ENCODE data around the gene CPLX4. TPM values are rescaled to one million over a fixed set of nuclear protein-coding genes. Genes with fewer than 3 reads are reported as not detected.
A peak's percentile ranks its signal among the peaks of the same experiment; 100 is the strongest.

Gene CPLX4
- total RNA-seq, 2 donors from 2014 or later, result not detected

- DNase-seq (no peak), ATAC-seq (no peak)
- Histone ChIP-seq H3K4me1 (peaks cover 13% of the 10 kb centered on the region), H3K27me3 (peaks cover 0 to 7% of the 10 kb centered on the region in 2 donors), H3K9me3 (no peaks in the 10 kb centered on the region), H3K36me3 (replicated peaks in 1 of 2; ENCODE audit: insufficient read depth in 1 of 2, low read depth in 2 of 2) (no peaks in the 10 kb centered on the region), H3K4me3 (no peak overlapping the region), H3K27ac (no peak overlapping the region)
- TF ChIP-seq POLR2A (IDR thresholded peaks at IDR 0.05) (no peak), CTCF (IDR thresholded peaks at IDR 0.05) (no peak)
- intact Hi-C loops (cut with DNase I), result loop anchor here (5.0 kb wide), 1 partner anchor 93 kb away; no protein-coding TSS in a partner anchor
- WGBS, 2 donors, result 2% methylated on average over 5 of the region's 5 CpGs
Observed at GRCh38 chr18:59308938-59309260, 9.6 kb downstream of the CPLX4 start.

- Histone ChIP-seq H3K4me1 (peaks cover 13% of the 10 kb centered on the region), H3K27me3 (peaks cover 0 to 7% of the 10 kb centered on the region in 2 donors), H3K9me3 (no peaks in the 10 kb centered on the region), H3K27ac (no peak overlapping the region), H3K4me3 (no peak overlapping the region), H3K36me3 (replicated peaks in 1 of 2; ENCODE audit: insufficient read depth in 1 of 2, low read depth in 2 of 2) (no peaks in the 10 kb centered on the region)
- intact Hi-C loops (cut with DNase I), result loop anchor here (5.0 kb wide), 1 partner anchor 94 kb away; no protein-coding TSS in a partner anchor
- TF ChIP-seq CTCF (IDR thresholded peaks at IDR 0.05), result peak; percentile 75 to 90 (median 83)
- no peak for TF ChIP-seq POLR2A (IDR thresholded peaks at IDR 0.05)
- WGBS, 2 donors, result 2 to 3% methylated on average over 34 to 46 of the region's 46 CpGs
- peak; percentile 97 for ATAC-seq
- DNase-seq, result peak; percentile 73 to 84 (median 75)
Observed at GRCh38 chr18:59308248-59308937, 10.1 kb downstream of the CPLX4 start.

GRCh38 chr18:59306640-59307039 lies 11.8 kb downstream of the CPLX4 start:
- Histone ChIP-seq H3K27me3 (peaks cover 0 to 7% of the 10 kb centered on the region in 2 donors), H3K4me3 (no peak overlapping the region)
- intact Hi-C loops (cut with DNase I), result loop anchor here (5.0 kb wide), 1 partner anchor 96 kb away; no protein-coding TSS in a partner anchor

GRCh38 chr18:59305295-59305694 lies 13.2 kb downstream of the CPLX4 start:
- Histone ChIP-seq H3K27me3 (peaks cover 0 to 6% of the 10 kb centered on the region in 2 donors), H3K9me3 (no peaks in the 10 kb centered on the region), H3K4me3 (no peak overlapping the region), H3K27ac (no peak overlapping the region), H3K36me3 (replicated peaks in 1 of 2; ENCODE audit: insufficient read depth in 1 of 2, low read depth in 2 of 2) (no peaks in the 10 kb centered on the region), H3K4me1 (peaks cover 13% of the 10 kb centered on the region)
- 56 to 70% methylated on average over 4 of the region's 4 CpGs for WGBS, 2 donors
- DNase-seq (no peak), ATAC-seq (no peak)
- no peak for TF ChIP-seq POLR2A (IDR thresholded peaks at IDR 0.05)
- no peak for TF ChIP-seq CTCF (IDR thresholded peaks at IDR 0.05)
- intact Hi-C loops (cut with DNase I), result loop anchor here (5.0 kb wide), 1 partner anchor 97 kb away; no protein-coding TSS in a partner anchor

More at GRCh38 chr18:59306640-59307039, 11.8 kb downstream of the CPLX4 start:
- Histone ChIP-seq H3K4me1 (peaks cover 13% of the 10 kb centered on the region), H3K36me3 (replicated peaks in 1 of 2; ENCODE audit: insufficient read depth in 1 of 2, low read depth in 2 of 2) (no peaks in the 10 kb centered on the region), H3K27ac (no peak overlapping the region), H3K9me3 (no peaks in the 10 kb centered on the region)
- TF ChIP-seq CTCF (IDR thresholded peaks at IDR 0.05), result no peak
- no peak for TF ChIP-seq POLR2A (IDR thresholded peaks at IDR 0.05)
- ATAC-seq (no peak), DNase-seq (no peak)
- WGBS, 2 donors, result 73 to 77% methylated on average over 6 of the region's 6 CpGs
